Esophagus muscularis mucosa (tissue), 4 donors: Measurements from ENCODE around the gene HSPB8. TPM values are rescaled to one million over a fixed set of nuclear protein-coding genes. Genes with fewer than 3 reads are reported as not detected.
A peak's percentile ranks its signal among the peaks of the same experiment; 100 is the strongest.

Experiments
- DNase-seq: peaks from one replicate; pipeline ENCODE4 v3.0.0-alpha.2; 2017; ENCODE audit errors: extremely low spot score
- H3K27ac ChIP-seq, 4 donors: fragments of 200-600 bp; sonication (generic); replicated peaks in 1 of 4; 1 replicate in 3 of 4; 2 replicates in 1 of 4; pipeline ENCODE4 v1.5.1; 2016 to 2019; ENCODE audit warnings: mild to moderate bottlenecking in 1 of 4
- H3K27me3 ChIP-seq, 4 donors: fragments of 200-600 bp; sonication (generic); one replicate each; pipeline versions ENCODE4 v1.5.1 to v1.6.0; 2016 to 2019
- H3K36me3 ChIP-seq, 4 donors: fragments of 200-600 bp; sonication (generic); one replicate each; pipeline ENCODE4 v1.5.1; 2016 to 2019
- H3K4me1 ChIP-seq, 4 donors: fragments of 200-600 bp; sonication (generic); one replicate each; pipeline ENCODE4 v1.5.1; 2016 to 2019
- H3K4me3 ChIP-seq, 4 donors: fragments of 200-600 bp; sonication (generic); 1 replicate in 2 of 4; 2 replicates in 2 of 4; pipeline ENCODE4 v1.5.1; 2016 to 2019; ENCODE audit warnings: mild to moderate bottlenecking in 4 of 4, moderate library complexity in 1 of 4
- H3K9me3 ChIP-seq, 4 donors: fragments of 200-600 bp; sonication (generic); 1 replicate in 3 of 4; 2 replicates in 1 of 4; pipeline ENCODE4 v1.5.1; 2016 to 2019
- CTCF ChIP-seq, 3 experiments: fragments of 200-600 bp in 2 of 3; fragments of 450-650 bp in 1 of 3; sonication (generic) in 2 of 3; IDR thresholded peaks; one replicate each; pipeline ENCODE4 v1.5.1; 2017 to 2019; ENCODE audit warnings: antibody characterized with exemption in 3 of 3, mild to moderate bottlenecking in 2 of 3, moderate library complexity in 1 of 3
- EP300 ChIP-seq: sonication (generic); formaldehyde crosslinking; IDR thresholded peaks from one replicate; pipeline ENCODE4 v1.6.1; 2017; ENCODE audit warnings: antibody characterized with exemption
- POLR2A ChIP-seq: fragments of 450-650 bp; IDR thresholded peaks from one replicate; pipeline ENCODE4 v1.6.1; 2017; ENCODE audit warnings: antibody characterized with exemption, moderate library complexity, mild to moderate bottlenecking, low read depth
- POLR2AphosphoS5 ChIP-seq, 2 donors: sonication (generic); formaldehyde crosslinking; IDR thresholded peaks; one replicate each; pipeline ENCODE4 v1.6.1; 2017; ENCODE audit warnings: antibody characterized with exemption in 2 of 2
- WGBS: methylation state at CpG from one replicate; pipeline ENCODE4 v1.1.5; 2018; 5-methylcytosine and 5-hydroxymethylcytosine counted together
- intact Hi-C: fragments of 100-400 bp; cut with DNase I; formaldehyde crosslinking; loops from one replicate; pipeline ENCODE4 v1.15.1; 2023
- total RNA-seq, 4 donors: library from RNA; depleted of rRNA; stranded (reverse); fragments of >200 nt; gene quantifications; one replicate each; pipeline versions ENCODE4 v1.1.0 to v1.2.1, GENCODE V29; 2016

The HSPB8 gene
- total RNA-seq, 4 donors from 2014 or later, result 416 to 573 (median 443) TPM

GRCh38 chr12:119156401-119157044, 22.2 kb upstream of the HSPB8 start:
- intact Hi-C loops, result no loop called here
- 62% methylated on average over 14 of the region's 35 CpGs for WGBS
- Histone ChIP-seq H3K4me3 (peak overlapping the region in 1 of 4 donors; percentile 2), H3K36me3 (no peaks in the 10 kb centered on the region), H3K4me1 (peaks cover 0 to 10% (median 5%) of the 10 kb centered on the region in 4 donors), H3K9me3 (peaks cover 0 to 6% (median 5%) of the 10 kb centered on the region in 4 donors), H3K27me3 (peaks cover 0 to 16% (median 0%) of the 10 kb centered on the region in 4 donors), H3K27ac (no peak overlapping the region)
- DNase-seq, result no peak
- TF ChIP-seq EP300 (no peak), CTCF (IDR thresholded peaks at IDR 0.05) (peak in 1 of 3 experiments; percentile 20)

GRCh38 chr12:119157528-119157927, 21.2 kb upstream of the HSPB8 start:
- Histone ChIP-seq H3K4me3 (no peak overlapping the region), H3K27me3 (peaks cover 0 to 16% (median 0%) of the 10 kb centered on the region in 4 donors), H3K4me1 (peaks cover 0 to 10% (median 5%) of the 10 kb centered on the region in 4 donors), H3K27ac (no peak overlapping the region), H3K9me3 (no peaks in the 10 kb centered on the region), H3K36me3 (no peaks in the 10 kb centered on the region)
- 100% methylated on average over 1 of the region's 6 CpGs for WGBS
- intact Hi-C loops, result no loop called here
- TF ChIP-seq POLR2A (no peak), CTCF (IDR thresholded peaks at IDR 0.05) (no peak), POLR2AphosphoS5 (IDR thresholded peaks at IDR 0.05) (no peak), EP300 (no peak)
- no peak for DNase-seq

- no peaks in the 10 kb centered on the region for H3K36me3 ChIP-seq
- WGBS, result 79% methylated on average over 7 of the region's 7 CpGs
- no peaks in the 10 kb centered on the region for H3K9me3 ChIP-seq
- TF ChIP-seq EP300 (no peak), CTCF (IDR thresholded peaks at IDR 0.05) (no peak), POLR2A (no peak), POLR2AphosphoS5 (IDR thresholded peaks at IDR 0.05) (no peak)
- intact Hi-C loops, result no loop called here
- peaks cover 0 to 12% (median 0%) of the 10 kb centered on the region in 4 donors for H3K27me3 ChIP-seq
- H3K4me1 ChIP-seq, result peaks cover 0 to 10% (median 5%) of the 10 kb centered on the region in 4 donors
- no peak for DNase-seq
- H3K4me3 ChIP-seq, result no peak overlapping the region
- H3K27ac ChIP-seq, result no peak overlapping the region
Observed at GRCh38 chr12:119157978-119158377, 20.8 kb upstream of the HSPB8 start.

- Histone ChIP-seq H3K4me1 (peaks cover 0 to 10% (median 3%) of the 10 kb centered on the region in 4 donors), H3K36me3 (no peaks in the 10 kb centered on the region), H3K27me3 (peaks cover 0 to 8% (median 0%) of the 10 kb centered on the region in 4 donors), H3K4me3 (no peak overlapping the region), H3K9me3 (no peaks in the 10 kb centered on the region), H3K27ac (no peak overlapping the region)
- TF ChIP-seq POLR2A (no peak), POLR2AphosphoS5 (IDR thresholded peaks at IDR 0.05) (no peak), CTCF (IDR thresholded peaks at IDR 0.05) (no peak), EP300 (no peak)
- DNase-seq, result no peak
- intact Hi-C loops, result no loop called here
- WGBS, result 93% methylated on average over 5 of the region's 7 CpGs
Observed at GRCh38 chr12:119158402-119158801, 20.3 kb upstream of the HSPB8 start.

- DNase-seq, result no peak
- no peak for TF ChIP-seq POLR2A
- TF ChIP-seq CTCF (IDR thresholded peaks at IDR 0.05), result no peak
- no peak for TF ChIP-seq EP300
- no peak for TF ChIP-seq POLR2AphosphoS5 (IDR thresholded peaks at IDR 0.05)
- intact Hi-C loops, result no loop called here
- WGBS, result 81% methylated on average over 2 of the region's 2 CpGs
- Histone ChIP-seq H3K4me1 (peaks cover 0 to 10% (median 3%) of the 10 kb centered on the region in 4 donors), H3K4me3 (no peak overlapping the region), H3K27ac (no peak overlapping the region), H3K36me3 (no peaks in the 10 kb centered on the region), H3K27me3 (no peaks in the 10 kb centered on the region), H3K9me3 (no peaks in the 10 kb centered on the region)
Observed at GRCh38 chr12:119159844-119160243, 18.9 kb upstream of the HSPB8 start.
